WTC11 (cell line): Measurements from ENCODE around the gene HDLBP.

Experiments
- CREB1 ChIP-seq: sonication (generic); formaldehyde crosslinking; IDR thresholded peaks from 2 replicates; pipeline ENCODE4 v1.8.0; 2023; ENCODE audit warnings: mild to moderate bottlenecking, missing genetic modification reagents
- FOXJ3 ChIP-seq: sonication (generic); formaldehyde crosslinking; IDR thresholded peaks from 2 replicates; pipeline ENCODE4 v1.9.0; 2021; ENCODE audit warnings: missing genetic modification reagents, mild to moderate bottlenecking, borderline replicate concordance
- FOXK1 ChIP-seq: sonication (generic); formaldehyde crosslinking; IDR thresholded peaks from 2 replicates; pipeline ENCODE4 v1.8.0; 2022; ENCODE audit warnings: mild to moderate bottlenecking, moderate library complexity, missing genetic modification reagents
- JUN ChIP-seq: sonication (generic); formaldehyde crosslinking; IDR thresholded peaks from 2 replicates; pipeline ENCODE4 v1.8.0; 2023; ENCODE audit warnings: mild to moderate bottlenecking, missing genetic modification reagents
- MAX ChIP-seq: sonication (generic); formaldehyde crosslinking; IDR thresholded peaks from 2 replicates; pipeline ENCODE4 v1.8.0; 2022; ENCODE audit warnings: mild to moderate bottlenecking, missing genetic modification reagents
- TCF7 ChIP-seq: sonication (generic); formaldehyde crosslinking; IDR thresholded peaks from 2 replicates; pipeline ENCODE4 v1.8.0; 2022; ENCODE audit warnings: mild to moderate bottlenecking, low read depth, missing genetic modification reagents, moderate library complexity
- ZNF138 ChIP-seq: sonication (generic); formaldehyde crosslinking; conservative IDR thresholded peaks from 2 replicates; pipeline ENCODE4 v1.8.1; 2022; ENCODE audit warnings: mild to moderate bottlenecking, moderate library complexity, missing genetic modification reagents
- ZNF317 ChIP-seq: sonication (generic); formaldehyde crosslinking; IDR thresholded peaks from 2 replicates; pipeline ENCODE4 v1.8.1; 2023; ENCODE audit warnings: low read depth, mild to moderate bottlenecking, moderate library complexity, missing genetic modification reagents, borderline replicate concordance

GRCh38 chr2:241202268-241202585, 113.2 kb downstream of the HDLBP start:
- TF ChIP-seq CREB1 (no peak), ZNF317 (CRISPR knock-in tag) (no peak), MAX (CRISPR knock-in tag) (no peak), ZNF138 (CRISPR knock-in tag) (no peak), FOXK1 (CRISPR knock-in tag) (no peak), TCF7 (no peak), JUN (no peak), FOXJ3 (CRISPR knock-in tag) (no peak)
